Measurements from ENCODE around the gene RASL10B.

GRCh38 chr17:35727635-35728034 is 3.8 kb upstream of the RASL10B start:
- TF ChIP-seq ZNF8 (CRISPR knock-in tag; IDR thresholded peaks at IDR 0.05) (no peak), ZFP30 (CRISPR knock-in tag; IDR thresholded peaks at IDR 0.05) (no peak), TOX (CRISPR knock-in tag; IDR thresholded peaks at IDR 0.05; ENCODE audit: borderline replicate concordance) (no peak), CSDC2 (CRISPR knock-in tag; IDR thresholded peaks at IDR 0.05) (no peak), ZFP3 (CRISPR knock-in tag; IDR thresholded peaks at IDR 0.05) (no peak), TCF4 (CRISPR knock-in tag; IDR thresholded peaks at IDR 0.05; ENCODE audit: borderline replicate concordance) (no peak)
- TF ChIP-seq, protein P1, sequence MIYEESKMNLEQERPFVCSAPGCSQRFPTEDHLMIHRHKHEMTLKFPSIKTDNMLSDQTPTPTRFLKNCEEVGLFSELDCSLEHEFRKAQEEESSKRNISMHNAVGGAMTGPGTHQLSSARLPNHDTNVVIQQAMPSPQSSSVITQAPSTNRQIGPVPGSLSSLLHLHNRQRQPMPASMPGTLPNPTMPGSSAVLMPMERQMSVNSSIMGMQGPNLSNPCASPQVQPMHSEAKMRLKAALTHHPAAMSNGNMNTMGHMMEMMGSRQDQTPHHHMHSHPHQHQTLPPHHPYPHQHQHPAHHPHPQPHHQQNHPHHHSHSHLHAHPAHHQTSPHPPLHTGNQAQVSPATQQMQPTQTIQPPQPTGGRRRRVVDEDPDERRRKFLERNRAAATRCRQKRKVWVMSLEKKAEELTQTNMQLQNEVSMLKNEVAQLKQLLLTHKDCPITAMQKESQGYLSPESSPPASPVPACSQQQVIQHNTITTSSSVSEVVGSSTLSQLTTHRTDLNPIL (CRISPR knock-in tag; IDR thresholded peaks at IDR 0.05; ENCODE audit: low read depth), result no peak
